HEK293 (cell line): ENCODE data around the gene CD300LF.

Experiments used
- CTCF ChIA-PET: fragments of 350-600 bp; formaldehyde crosslinking; extraction: SDS; loops from one replicate; lab custom pipeline; 2021; ENCODE audit warnings: antibody characterized with exemption; lab: Yijun Ruan, JAX
- POLR2A ChIA-PET: fragments of 300-600 bp; formaldehyde crosslinking; extraction: SDS; loops from one replicate; lab custom pipeline; 2020; ENCODE audit warnings: antibody characterized with exemption, inconsistent platforms; lab: Yijun Ruan, JAX
- H3K27ac ChIP-seq: fragments of 200-500 bp; sonication (Bioruptor generic); 2 replicates; pipeline ENCODE4 v1.5.1; 2014; ENCODE audit warnings: low read depth, low read length, control low read depth, inconsistent platforms; ENCODE audit errors: extremely low read depth
- H3K36me3 ChIP-seq, 2 experiments: fragments of 200-500 bp in 1 of 2; sonication (Bioruptor generic) in 1 of 2; 1 replicate in 1 of 2; 2 replicates in 1 of 2; pipeline ENCODE4 v1.5.1; 2014 to 2017; ENCODE audit warnings: inconsistent platforms in 2 of 2, low read length in 2 of 2; ENCODE audit not compliant: control insufficient read depth in 2 of 2, insufficient read depth in 1 of 2
- H3K4me1 ChIP-seq: fragments of 200-500 bp; sonication (Bioruptor generic); 2 replicates; pipeline ENCODE4 v1.5.1; 2014; ENCODE audit warnings: mild to moderate bottlenecking, low read length, inconsistent platforms; ENCODE audit not compliant: control insufficient read depth, insufficient read depth
- H3K4me3 ChIP-seq: 2 replicates; pipeline ENCODE4 v1.5.1; 2011; ENCODE audit warnings: low read depth, mild to moderate bottlenecking, control low read depth, low read length, moderate library complexity
- H3K9me3 ChIP-seq: fragments of 200-500 bp; sonication (Bioruptor generic); 2 replicates; pipeline ENCODE4 v1.5.1; 2014; ENCODE audit warnings: low read depth, low read length, inconsistent platforms; ENCODE audit not compliant: control insufficient read depth, insufficient read depth
- GLI4 ChIP-seq: fragments of 450-650 bp; formaldehyde crosslinking; IDR thresholded peaks from 2 replicates; pipeline ENCODE4 v1.5.1; 2016; ENCODE audit warnings: missing biosample characterization, missing genetic modification characterization
- PRDM10 ChIP-seq: fragments of 450-650 bp; formaldehyde crosslinking; IDR thresholded peaks from 2 replicates; pipeline ENCODE4 v1.5.1; 2016; ENCODE audit warnings: missing biosample characterization, missing genetic modification characterization
- PRDM2 ChIP-seq: fragments of 450-650 bp; formaldehyde crosslinking; IDR thresholded peaks from 2 replicates; pipeline ENCODE4 v1.5.1; 2016; ENCODE audit warnings: missing biosample characterization, missing genetic modification characterization, borderline replicate concordance
- RBAK ChIP-seq: fragments of 450-650 bp; formaldehyde crosslinking; IDR thresholded peaks from 2 replicates; pipeline ENCODE4 v1.5.1; 2016; ENCODE audit warnings: missing biosample characterization, missing genetic modification characterization
- TRIM28 ChIP-seq: IDR thresholded peaks from 2 replicates; pipeline ENCODE4 v1.6.1; 2011; ENCODE audit warnings: low read length, control low read depth, borderline replicate concordance
- ZBTB26 ChIP-seq: fragments of 450-650 bp; formaldehyde crosslinking; optimal IDR thresholded peaks from 2 replicates; pipeline ENCODE3; 2016; ENCODE audit warnings: missing biosample characterization, mild to moderate bottlenecking, missing genetic modification characterization
- ZBTB6 ChIP-seq: fragments of 450-650 bp; formaldehyde crosslinking; IDR thresholded peaks from 2 replicates; pipeline ENCODE4 v1.5.1; 2017; ENCODE audit warnings: missing biosample characterization, missing genetic modification characterization
- ZBTB7A ChIP-seq: fragments of 450-650 bp; formaldehyde crosslinking; IDR thresholded peaks from 2 replicates; pipeline ENCODE4 v1.5.1; 2016; ENCODE audit warnings: low read depth, missing biosample characterization, missing genetic modification characterization
- ZNF202 ChIP-seq: fragments of 450-650 bp; formaldehyde crosslinking; IDR thresholded peaks from 2 replicates; pipeline ENCODE4 v1.5.1; 2016; ENCODE audit warnings: missing biosample characterization, missing genetic modification characterization, borderline replicate concordance
- ZNF211 ChIP-seq: fragments of 450-650 bp; formaldehyde crosslinking; IDR thresholded peaks from 2 replicates; pipeline ENCODE4 v1.5.1; 2016; ENCODE audit warnings: low read depth, missing biosample characterization, missing genetic modification characterization
- ZNF214 ChIP-seq: fragments of 450-650 bp; formaldehyde crosslinking; IDR thresholded peaks from 2 replicates; pipeline ENCODE4 v1.5.1; 2017; ENCODE audit warnings: missing biosample characterization, mild to moderate bottlenecking, missing genetic modification characterization, borderline replicate concordance
- ZNF391 ChIP-seq: fragments of 450-650 bp; formaldehyde crosslinking; IDR thresholded peaks from 2 replicates; pipeline ENCODE4 v1.5.1; 2016; ENCODE audit warnings: low read depth, missing biosample characterization, missing genetic modification characterization, borderline replicate concordance
- ZNF404 ChIP-seq: fragments of 450-650 bp; formaldehyde crosslinking; IDR thresholded peaks from 2 replicates; pipeline ENCODE4 v1.5.1; 2017; ENCODE audit warnings: missing biosample characterization, missing genetic modification characterization
- ZNF513 ChIP-seq: fragments of 450-650 bp; IDR thresholded peaks from 2 replicates; pipeline ENCODE4 v1.5.1; 2018; ENCODE audit warnings: missing biosample characterization, missing genetic modification characterization
- ZNF561 ChIP-seq: fragments of 450-650 bp; IDR thresholded peaks from 2 replicates; pipeline ENCODE4 v1.5.1; 2018; ENCODE audit warnings: missing biosample characterization, missing genetic modification characterization, borderline replicate concordance
- ZNF639 ChIP-seq: fragments of 450-650 bp; formaldehyde crosslinking; IDR thresholded peaks from 2 replicates; pipeline ENCODE4 v1.5.1; 2016; ENCODE audit warnings: missing biosample characterization, missing genetic modification characterization
- ZNF777 ChIP-seq: fragments of 450-650 bp; formaldehyde crosslinking; IDR thresholded peaks from 2 replicates; pipeline ENCODE4 v1.5.1; 2017; ENCODE audit warnings: missing biosample characterization, missing genetic modification characterization, borderline replicate concordance
- ZSCAN30 ChIP-seq: fragments of 450-650 bp; IDR thresholded peaks from 2 replicates; pipeline ENCODE4 v1.5.1; 2018; ENCODE audit warnings: missing biosample characterization, mild to moderate bottlenecking, missing genetic modification characterization, moderate library complexity

CD300LF gene

GRCh38 chr17:74748529-74749278 is 36.0 kb upstream of the CD300LF start, which contains the start of gene NHERF1 (continued):
- TF ChIP-seq ZBTB6 (tag by site-specific recombination) (peak; percentile 65; the same call in 1 of the 2 replicates), ZBTB26 (peak; percentile 82), ZNF639 (tag by site-specific recombination) (0 out of 2 replicates have a peak, but pooled peaks have one; percentile 14), PRDM2 (tag by site-specific recombination) (no peak; the same call in 1 of the 2 replicates), ZSCAN30 (tag by site-specific recombination) (0 out of 2 replicates have a peak, but pooled peaks have one; percentile 47), GLI4 (tag by site-specific recombination) (0 out of 2 replicates have a peak, but pooled peaks have one; percentile 32)
- TF ChIP-seq, all 188 proteins: peak for 32

- no peaks in the 10 kb centered on the region for H3K36me3 ChIP-seq
- H3K27ac ChIP-seq, result no peak overlapping the region
- ChIA-PET POLR2A (no interaction called here), CTCF (interaction anchor here (4.2 to 4.7 kb wide), 4 partner anchors 12 to 112 kb away, joined by 29 to 84 read pairs (median 68); partner anchors contain the start of genes GRIN2C, NAT9 and RAB37)
- H3K4me3 ChIP-seq, result peak overlapping the region; percentile 41
- H3K4me1 ChIP-seq, result peaks cover 7% of the 10 kb centered on the region
- H3K9me3 ChIP-seq, result no peaks in the 10 kb centered on the region
- TF ChIP-seq ZBTB7A (tag by site-specific recombination) (no peak), ZNF202 (tag by site-specific recombination) (no peak), ZNF513 (tag by site-specific recombination) (no peak), RBAK (0 out of 2 replicates have a peak, but pooled peaks have one; percentile 20), ZNF211 (tag by site-specific recombination) (no peak), ZNF391 (tag by site-specific recombination) (no peak), ZNF214 (no peak), ZNF404 (no peak), ZNF561 (tag by site-specific recombination) (no peak), PRDM10 (tag by site-specific recombination) (0 out of 2 replicates have a peak, but pooled peaks have one; percentile 26), ZNF777 (tag by site-specific recombination) (no peak), TRIM28 (no peak)
These were observed 35.5 kb upstream of the CD300LF start for GRCh38 chr17:74748279-74748528.
